Measurements from ENCODE around the gene SYNC.
"Not testable (repeated sequence)": the region's sequence is repeated elsewhere in the genome, so short reads cannot be mapped to it uniquely, and the experiment has no call there.

The SYNC gene

DNA sequence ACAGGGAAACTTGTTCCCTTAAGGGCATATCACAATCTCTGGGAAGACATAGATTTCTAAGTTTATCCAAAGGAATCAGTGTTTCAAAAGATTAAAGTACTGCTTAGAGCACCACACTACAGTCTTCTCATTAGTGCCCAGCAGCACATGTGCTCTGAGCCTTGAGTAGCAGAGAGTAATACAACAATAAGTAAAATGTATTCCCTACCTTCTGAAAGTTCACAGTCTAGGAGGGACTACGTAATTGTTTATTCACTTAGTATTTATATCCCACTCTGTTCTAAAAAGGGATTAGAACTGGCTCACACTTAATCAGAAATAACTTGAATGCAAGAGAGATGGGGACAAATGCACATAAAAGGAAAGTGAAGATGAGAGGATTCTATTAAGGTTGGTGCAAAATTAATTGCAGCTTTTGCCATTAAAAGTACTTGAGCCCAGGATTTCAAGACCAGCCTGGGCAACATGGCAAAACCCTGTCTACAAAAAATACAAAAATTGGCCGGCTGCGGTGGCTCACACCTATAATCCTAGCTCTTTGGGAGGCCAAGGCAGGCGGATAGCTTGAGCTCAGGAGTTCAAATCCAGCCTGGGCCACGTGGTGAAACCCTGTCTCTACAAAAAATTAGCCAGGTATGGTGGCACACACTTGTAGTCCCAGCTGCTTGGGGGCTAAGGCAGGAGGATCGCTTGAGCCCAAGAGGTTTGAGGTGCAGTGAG lies 9.0 kb downstream of the SYNC start:
- no peak for DNase-seq

GRCh38 chr1:32686387-32686786 lies 16.2 kb downstream of the SYNC start:
- no peak for DNase-seq

GRCh38 chr1:32685498-32685897 lies 17.1 kb downstream of the SYNC start:
- DNase-seq: no peak

- peak; percentile 20 for DNase-seq
These were observed 18.3 kb downstream of the SYNC start for GRCh38 chr1:32684167-32684811.

GRCh38 chr1:32683397-32683796 lies 19.2 kb downstream of the SYNC start:
- no peak for DNase-seq

DNA sequence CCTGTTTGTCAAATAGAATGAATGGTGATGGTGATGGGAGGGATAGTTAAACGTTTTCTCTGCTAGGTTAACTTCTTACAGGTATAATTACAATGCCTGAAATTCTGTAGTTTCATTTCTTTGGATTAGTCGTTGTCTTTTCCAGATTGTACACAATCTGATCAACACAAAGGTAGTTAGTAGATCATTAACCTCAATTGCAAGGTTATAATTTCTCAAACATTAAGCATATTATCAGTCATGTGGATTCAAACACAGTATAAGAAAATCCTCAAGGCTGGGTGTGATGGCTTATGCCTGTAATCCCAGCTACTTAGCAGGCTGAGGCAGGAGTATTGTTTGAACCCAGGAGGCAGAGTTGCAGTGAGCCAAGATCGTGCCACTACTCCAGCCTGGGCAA lies 20.6 kb downstream of the SYNC start:
- DNase-seq: no peak

- DNase-seq: no peak
These were observed 21.1 kb downstream of the SYNC start for GRCh38 chr1:32681509-32681908.

DNA sequence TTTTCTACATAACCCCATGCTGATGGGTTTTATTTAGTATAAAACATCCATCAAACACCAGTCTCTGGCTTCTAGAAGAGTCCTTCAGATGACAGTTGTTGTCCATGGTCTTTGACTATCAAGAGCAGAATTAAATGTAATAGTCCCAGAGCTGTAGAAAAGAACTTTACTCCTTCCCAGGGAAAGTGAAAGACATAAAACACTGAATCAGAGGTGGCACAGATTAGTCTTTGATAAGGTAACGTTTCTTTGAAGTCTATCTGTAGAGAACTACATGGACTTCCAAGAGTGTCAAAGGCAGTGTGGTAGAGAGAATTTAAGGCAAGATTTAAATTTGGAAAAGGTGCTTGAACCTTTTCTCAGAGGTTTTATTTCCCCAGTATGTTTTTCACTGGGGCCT lies 21.9 kb downstream of the SYNC start:
- no peak for DNase-seq

- not testable (repeated sequence) for DNase-seq
These were observed 22.6 kb downstream of the SYNC start for GRCh38 chr1:32679993-32680392.

GRCh38 chr1:32676945-32677344 lies 25.6 kb downstream of the SYNC start:
- DNase-seq: no peak

- not testable (repeated sequence) for DNase-seq
These were observed 33.9 kb downstream of the SYNC start for GRCh38 chr1:32668716-32669115.

DNA sequence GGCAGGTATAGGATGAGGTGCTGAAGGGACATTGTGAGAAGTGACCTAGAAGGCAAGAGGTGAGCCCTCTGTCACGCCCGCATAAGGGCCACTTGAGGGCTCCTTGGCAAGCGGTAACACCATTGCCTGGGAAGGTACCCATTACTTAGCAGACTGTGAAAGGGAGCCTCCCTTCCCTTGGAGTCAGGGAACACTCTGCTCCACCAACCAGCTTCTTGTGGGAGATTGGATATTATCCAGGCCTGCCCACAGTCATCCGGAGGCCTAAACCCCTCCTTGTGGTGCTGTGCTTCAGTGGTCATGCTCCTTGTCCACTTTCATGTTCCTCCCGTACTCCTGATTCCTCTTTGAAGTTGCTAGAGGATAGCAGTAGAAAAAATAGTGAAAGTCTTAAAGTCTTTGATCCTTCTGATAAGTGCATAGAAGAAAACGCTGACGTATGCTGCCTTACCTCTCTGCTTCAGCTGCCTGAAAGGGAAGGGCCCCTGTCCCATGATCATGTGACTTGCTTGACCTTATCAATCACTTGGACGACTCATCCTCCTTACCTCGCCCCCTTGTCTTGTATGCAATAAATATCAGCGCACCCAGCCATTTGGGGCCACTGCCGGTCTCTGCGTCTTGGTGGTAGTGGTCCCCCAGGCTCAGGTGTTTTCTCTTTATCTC lies 35.5 kb downstream of the SYNC start:
- DNase-seq: no peak

- DNase-seq: no peak
These were observed 36.7 kb downstream of the SYNC start for GRCh38 chr1:32665915-32666314.

GRCh38 chr1:32659581-32659980 lies 43.0 kb downstream of the SYNC start:
- DNase-seq: no peak

DNA sequence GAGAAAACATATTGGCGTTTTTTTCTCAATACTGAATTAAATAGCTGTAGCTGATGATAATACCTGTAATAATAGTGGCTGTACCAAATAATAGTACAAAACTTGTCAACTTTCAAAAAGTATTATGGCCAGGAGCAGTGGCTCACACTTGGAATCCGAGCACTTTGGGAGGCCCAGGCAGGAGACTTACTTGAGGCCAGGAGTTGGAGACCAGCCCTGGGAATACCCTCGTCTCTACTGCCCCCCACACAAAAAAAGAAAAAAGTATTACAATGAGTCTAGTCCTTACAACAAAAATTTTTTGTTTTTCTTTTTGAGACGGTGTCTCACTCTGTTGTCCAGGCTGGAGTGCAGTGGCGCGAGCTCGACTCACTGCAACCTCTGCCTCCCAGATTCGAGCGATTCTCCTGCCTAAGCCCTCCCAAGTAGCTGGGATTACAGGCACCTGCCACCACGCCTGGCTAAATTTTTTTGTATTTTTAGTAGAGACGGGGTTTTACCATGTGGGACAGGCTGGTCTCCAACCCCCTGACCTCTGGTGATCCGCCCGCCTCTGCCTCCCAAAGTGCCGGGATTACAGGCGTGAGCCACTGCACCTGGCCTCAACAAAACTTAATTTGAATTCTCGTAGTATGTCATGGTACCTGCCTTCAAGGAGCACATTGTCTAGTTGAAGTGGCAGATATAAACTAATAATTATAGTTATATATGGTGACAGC lies 50.2 kb downstream of the SYNC start:
- DNase-seq: no peak

GRCh38 chr1:32651461-32652073 lies 51.0 kb downstream of the SYNC start:
- DNase-seq: no peak

- DNase-seq: peak; percentile 98
These were observed 51.7 kb downstream of the SYNC start, which contains the start of gene RBBP4 for GRCh38 chr1:32650752-32651460. Gene RBBP4 (plus strand): TSS chr1:32651208. CDS start chr1:32651307, 99 bp downstream.

- peak; percentile 94 for DNase-seq
These were observed 52.3 kb downstream of the SYNC start, which contains the start of gene ZBTB8OS for GRCh38 chr1:32650248-32650751. Gene ZBTB8OS (minus strand): TSS chr1:32650550. CDS start chr1:32650529, 21 bp downstream.

DNA sequence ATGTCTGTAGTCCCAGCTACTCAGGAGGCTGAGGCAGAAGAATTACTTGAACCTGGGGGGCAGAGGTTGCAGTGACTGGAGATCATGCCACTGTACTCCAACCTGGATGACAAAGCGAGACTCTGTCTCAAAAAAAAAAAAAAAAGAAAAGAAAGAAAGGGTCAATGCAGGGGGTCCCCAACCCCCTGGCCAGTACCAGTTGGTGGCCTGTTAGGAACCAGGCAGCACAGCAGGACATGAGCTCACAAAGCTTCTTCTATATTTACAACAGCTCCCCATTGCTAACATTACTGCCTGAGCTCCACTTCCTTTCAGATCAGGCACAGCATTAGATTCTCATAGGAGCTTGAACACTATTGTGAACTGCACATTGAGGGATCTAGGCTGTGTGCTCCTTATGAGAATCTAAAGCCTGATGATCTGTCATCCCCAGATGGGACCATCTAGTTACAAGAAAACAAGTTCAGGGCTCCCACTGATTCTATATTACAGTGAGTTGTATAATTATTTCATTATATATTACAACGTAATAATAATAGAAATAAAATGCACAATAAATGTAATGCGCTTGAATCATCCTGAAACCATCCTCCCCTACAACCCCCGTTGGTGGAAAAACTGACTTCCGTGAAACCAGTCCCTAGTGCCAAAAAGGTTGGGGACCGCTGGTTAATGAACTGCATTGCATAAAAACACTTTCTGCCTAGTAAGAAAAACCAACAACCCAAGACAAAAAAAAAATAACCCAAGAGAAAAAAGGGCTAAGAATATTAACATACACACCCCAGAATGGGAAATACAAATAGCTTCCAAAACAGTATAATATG lies 55.0 kb downstream of the SYNC start:
- DNase-seq: no peak

GRCh38 chr1:32644426-32644825 lies 58.1 kb downstream of the SYNC start:
- no peak for DNase-seq

DNA sequence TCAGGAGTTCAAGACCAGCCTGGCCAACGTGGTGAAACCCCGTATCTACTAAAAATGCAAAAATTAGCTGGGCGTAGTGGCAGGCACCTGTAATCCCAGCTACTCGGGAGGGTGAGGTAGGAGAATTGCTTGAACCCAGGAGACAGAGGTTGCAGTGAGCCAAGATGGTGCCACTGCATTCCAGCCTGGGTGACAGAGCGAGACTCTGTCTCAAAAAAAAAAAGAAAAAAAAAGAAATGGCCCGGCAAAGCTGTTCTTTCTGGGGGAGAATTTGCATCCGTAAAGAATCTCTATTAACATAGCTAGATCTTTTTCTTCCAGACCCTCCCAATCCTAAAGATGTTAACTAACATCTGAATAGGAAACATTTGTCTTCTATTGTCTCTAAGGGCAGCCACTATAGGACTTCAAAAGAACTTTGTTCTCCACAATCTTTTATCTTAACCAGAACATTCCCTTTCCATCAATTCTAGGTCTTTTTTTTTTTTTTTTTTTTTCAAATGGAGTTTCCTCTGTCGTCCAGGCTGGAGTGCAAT lies 60.2 kb downstream of the SYNC start:
- not testable (repeated sequence) for DNase-seq
